Measurements from ENCODE around the gene PALM2AKAP2.

DNA sequence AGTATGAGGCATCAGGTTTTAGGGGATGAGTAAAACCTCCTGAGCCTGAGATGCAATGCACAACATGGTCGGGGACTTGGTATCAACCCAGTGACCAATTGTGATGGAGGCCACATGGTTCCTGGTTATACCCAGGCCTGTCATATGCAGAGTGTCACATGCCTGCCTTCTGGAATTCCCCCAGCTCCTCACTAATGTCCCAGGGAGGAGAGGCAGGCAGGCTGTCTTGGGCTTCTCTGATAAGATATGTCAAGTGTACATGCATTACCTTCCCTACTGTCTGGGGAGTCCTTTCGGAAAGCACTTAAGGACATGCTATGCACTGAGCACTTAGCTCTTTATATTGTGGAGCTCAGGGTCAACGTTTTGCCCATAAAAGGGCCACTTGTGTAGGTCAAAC is 14.2 kb upstream of the PALM2AKAP2 start:
- TF ChIP-seq, protein P1, sequence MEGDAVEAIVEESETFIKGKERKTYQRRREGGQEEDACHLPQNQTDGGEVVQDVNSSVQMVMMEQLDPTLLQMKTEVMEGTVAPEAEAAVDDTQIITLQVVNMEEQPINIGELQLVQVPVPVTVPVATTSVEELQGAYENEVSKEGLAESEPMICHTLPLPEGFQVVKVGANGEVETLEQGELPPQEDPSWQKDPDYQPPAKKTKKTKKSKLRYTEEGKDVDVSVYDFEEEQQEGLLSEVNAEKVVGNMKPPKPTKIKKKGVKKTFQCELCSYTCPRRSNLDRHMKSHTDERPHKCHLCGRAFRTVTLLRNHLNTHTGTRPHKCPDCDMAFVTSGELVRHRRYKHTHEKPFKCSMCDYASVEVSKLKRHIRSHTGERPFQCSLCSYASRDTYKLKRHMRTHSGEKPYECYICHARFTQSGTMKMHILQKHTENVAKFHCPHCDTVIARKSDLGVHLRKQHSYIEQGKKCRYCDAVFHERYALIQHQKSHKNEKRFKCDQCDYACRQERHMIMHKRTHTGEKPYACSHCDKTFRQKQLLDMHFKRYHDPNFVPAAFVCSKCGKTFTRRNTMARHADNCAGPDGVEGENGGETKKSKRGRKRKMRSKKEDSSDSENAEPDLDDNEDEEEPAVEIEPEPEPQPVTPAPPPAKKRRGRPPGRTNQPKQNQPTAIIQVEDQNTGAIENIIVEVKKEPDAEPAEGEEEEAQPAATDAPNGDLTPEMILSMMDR (IDR thresholded peaks at IDR 0.05), result no peak
- TF ChIP-seq POLR2A (IDR thresholded peaks at IDR 0.05), result no peak
